ENCODE results near the gene CDC6.

Gene CDC6

GRCh38 chr17:40341808-40342503 lies 54.3 kb downstream of the CDC6 start:
- DNase-seq, result no peak

DNA sequence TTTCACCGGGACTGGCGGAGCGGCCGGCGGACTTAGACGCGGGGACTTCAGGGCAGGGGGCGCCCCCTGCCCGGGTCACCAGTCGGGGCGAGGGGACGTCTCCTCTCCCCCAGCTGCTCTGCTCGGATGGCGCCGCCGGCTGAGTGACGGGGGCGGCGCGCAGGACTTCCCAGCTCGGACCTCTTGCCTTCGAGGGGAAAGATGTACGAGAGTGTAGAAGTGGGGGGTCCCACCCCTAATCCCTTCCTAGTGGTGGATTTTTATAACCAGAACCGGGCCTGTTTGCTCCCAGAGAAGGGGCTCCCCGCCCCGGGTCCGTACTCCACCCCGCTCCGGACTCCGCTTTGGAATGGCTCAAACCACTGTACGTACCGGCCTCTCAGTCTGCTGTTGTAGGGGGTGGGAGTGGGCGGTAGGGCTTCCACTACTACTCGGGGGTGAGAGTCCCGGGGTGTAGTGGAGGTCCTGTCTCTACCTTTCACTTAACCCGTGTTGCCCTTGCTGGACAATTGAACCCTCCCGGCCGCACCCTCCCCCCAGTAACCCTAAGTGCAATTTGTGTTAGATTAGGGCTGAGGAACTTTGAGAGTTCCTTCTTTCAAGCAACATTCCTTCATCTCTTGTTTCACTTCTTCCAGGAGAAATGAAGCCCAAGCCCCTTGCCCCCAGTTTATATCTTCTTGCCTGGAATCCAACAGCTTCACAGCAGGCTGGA lies 55.0 kb downstream of the CDC6 start:
- no peak for DNase-seq

- DNase-seq, result no peak
Measured at GRCh38 chr17:40343219-40344119, 55.8 kb downstream of the CDC6 start.

- no peak for DNase-seq
Measured at GRCh38 chr17:40344421-40345160, 56.9 kb downstream of the CDC6 start.

DNA sequence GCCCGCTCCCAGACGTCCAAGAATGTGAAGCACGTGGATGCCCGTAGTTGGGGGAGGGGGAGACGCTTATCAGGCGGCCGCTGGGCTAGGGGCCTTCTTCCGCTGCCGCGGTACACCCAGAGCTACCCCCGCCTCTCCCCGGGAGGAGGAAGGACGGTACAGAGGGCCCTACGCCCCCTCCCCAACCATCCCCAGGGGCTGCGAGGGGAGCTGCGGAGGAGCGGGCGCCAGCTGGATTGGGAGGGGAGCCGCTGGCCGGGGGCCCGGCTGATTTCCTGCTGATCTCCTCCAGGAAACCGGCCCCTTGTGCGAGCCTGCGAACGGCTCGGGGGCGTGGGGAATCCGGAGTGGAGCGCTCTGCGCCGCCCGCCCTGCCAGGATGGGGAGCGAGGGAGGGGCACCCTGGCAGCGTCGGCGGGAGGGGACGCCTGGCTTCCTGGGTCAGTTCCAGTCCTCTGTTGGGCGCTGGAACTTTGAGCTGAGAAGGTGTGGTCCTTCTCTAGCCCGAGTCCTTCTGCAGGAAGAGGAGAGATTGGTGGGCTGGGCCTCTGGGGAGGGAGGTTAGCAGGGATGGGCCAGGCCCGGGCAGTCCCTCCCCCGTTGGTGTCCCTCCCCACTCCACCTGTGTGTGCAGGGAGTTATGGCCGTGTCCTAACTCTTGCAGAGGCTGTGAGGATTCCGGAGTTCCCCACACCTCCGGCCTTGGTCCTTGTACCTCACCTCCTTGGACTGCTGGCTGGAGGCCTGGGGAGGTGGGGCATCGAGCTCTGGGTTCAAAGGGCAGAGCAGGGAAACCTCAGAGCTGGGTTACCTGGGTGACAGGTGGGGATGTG lies 57.7 kb downstream of the CDC6 start:
- DNase-seq, result no peak

- no peak for DNase-seq
Measured at GRCh38 chr17:40345994-40346764, 58.5 kb downstream of the CDC6 start.

GRCh38 chr17:40346765-40347158 lies 59.1 kb downstream of the CDC6 start:
- no peak for DNase-seq

DNA sequence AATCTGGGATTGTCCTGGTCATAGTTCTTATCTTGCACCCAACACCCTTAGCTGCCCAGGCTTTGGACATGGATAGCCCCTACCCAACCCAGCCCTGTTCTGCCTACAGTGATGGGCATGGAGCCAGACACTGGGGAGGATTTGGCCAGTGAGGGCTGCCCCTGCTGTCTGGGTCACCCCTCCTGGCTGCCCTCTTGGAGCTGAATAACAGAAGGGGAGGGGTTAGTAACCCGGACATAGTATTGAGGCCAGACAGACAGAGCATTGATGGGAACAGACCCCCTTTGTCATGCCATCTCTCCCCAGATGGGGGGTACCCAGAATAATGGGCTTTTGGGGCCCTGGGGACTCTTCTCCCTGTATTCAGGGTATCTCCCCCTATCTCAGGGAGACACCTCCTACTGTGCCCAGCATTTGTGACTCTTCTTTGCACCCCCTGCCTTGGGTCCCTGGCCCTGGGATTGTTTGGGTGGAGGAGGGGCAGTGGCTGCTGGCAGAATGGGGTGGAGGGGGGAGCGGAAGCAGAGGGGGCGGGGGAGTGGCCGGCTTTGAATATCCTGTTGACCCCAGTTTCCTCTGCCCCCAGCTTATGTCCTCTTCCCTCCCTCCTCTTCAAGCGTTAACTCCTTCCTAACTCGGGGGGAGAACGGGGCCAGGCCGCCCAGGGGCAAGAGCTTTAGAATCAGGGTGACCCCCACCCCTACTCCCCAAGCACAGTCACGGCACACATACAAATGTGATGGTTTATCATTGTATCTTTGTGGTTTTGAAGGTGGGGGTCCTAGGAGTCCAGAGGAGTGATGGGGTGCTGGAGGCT lies 59.8 kb downstream of the CDC6 start:
- no peak for DNase-seq

GRCh38 chr17:40348136-40348504 lies 60.4 kb downstream of the CDC6 start:
- DNase-seq, result no peak

GRCh38 chr17:40348562-40349476 lies 61.1 kb downstream of the CDC6 start:
- DNase-seq, result no peak

GRCh38 chr17:40349477-40349894 lies 61.8 kb downstream of the CDC6 start:
- no peak for DNase-seq

GRCh38 chr17:40349895-40350688 lies 62.4 kb downstream of the CDC6 start:
- DNase-seq, result no peak

DNA sequence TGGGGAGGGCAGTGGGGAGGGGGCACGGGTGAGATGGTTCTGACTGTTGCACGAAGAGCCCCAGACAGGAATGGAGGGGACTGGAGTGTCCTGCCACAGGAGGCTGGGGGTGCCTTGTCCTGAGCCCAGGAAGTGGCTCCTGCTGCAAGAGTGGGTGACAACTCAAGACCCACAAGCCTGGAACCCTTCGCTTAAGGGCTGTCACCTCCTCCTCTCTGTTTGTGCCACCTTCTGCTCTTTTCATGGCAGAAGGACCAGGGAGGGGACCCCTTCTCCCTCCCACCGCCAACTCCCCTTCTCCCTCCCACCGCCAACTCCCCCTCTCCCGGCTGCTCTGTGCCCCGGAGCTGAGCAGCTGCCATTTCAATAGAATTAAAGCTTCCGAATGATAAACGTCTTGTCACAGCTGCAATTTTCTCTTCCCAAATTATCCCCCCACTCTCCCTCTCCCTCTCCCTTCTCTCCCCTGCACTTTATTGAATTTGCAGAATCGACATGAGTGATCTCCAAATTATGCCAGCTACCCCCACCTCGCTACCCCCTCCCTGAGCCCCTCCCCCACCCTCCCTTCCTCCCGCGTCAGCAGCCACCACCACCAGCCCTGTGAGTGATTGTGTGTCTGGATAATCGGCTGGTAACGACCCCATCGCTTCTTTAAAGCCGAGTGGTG lies 63.1 kb downstream of the CDC6 start:
- DNase-seq, result no peak

- DNase-seq, result no peak
Measured at GRCh38 chr17:40351359-40352236, 63.9 kb downstream of the CDC6 start.

DNA sequence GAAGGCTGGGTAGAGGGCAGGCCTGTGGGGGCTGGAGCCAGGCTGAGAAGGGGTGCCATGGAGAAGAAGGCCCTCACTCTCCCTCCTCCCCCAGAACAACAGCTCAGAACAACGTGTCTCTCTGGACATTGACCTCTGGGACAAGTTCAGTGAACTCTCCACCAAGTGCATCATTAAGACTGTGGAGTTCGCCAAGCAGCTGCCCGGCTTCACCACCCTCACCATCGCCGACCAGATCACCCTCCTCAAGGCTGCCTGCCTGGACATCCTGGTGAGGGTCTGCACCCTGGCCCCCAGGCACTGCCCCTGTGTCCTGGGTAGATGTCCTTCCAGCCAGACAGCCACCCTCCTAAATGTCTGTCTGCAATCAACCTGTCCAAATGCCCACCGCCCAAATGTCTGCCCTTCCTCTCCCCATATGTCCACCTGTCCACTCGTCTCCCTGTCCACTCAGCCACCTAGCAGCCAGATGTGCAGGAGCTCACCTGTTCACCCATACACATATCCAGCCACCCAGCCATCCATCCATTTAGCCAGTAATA lies 64.6 kb downstream of the CDC6 start:
- DNase-seq, result no peak

GRCh38 chr17:40352779-40353394 lies 65.2 kb downstream of the CDC6 start:
- DNase-seq, result no peak
